Hematopoietic multipotent progenitor cell (in vitro differentiated cells): Measurements from ENCODE around the gene ARHGAP31. TPM values are rescaled to one million over a fixed set of nuclear protein-coding genes. Genes with fewer than 3 reads are reported as not detected.

ENCODE experiments used
- small RNA-seq: library from RNA; depleted of rRNA; stranded (forward); fragments of <200 nt; gene quantifications from one replicate; pipeline ENCODE3, GENCODE V24; 2012
- total RNA-seq: library from RNA; depleted of rRNA; stranded (reverse); fragments of >200 nt; gene quantifications from one replicate; pipeline ENCODE4 v1.2.3, GENCODE V29; 2012

Gene ARHGAP31
- total RNA-seq, 1 donor: 2.4 TPM

Small RNA genes within 50 kb of the gene (small RNA-seq; reads per million reads assigned to genes)
- not detected for gene RNU6-1127P

Other genes with a start within 250 kb of the ARHGAP31 start
- under 0.01 TPM for gene TEX55, start 148.2 kb upstream of the ARHGAP31 start, total RNA-seq
- gene UPK1B, start 120.8 kb upstream of the ARHGAP31 start, total RNA-seq: not detected
- gene B4GALT4, start 53.5 kb upstream of the ARHGAP31 start, total RNA-seq: 4.8 TPM
- 40.7 TPM for gene TMEM39A, start 169.2 kb downstream of the ARHGAP31 start, total RNA-seq
- 12.9 TPM for gene POGLUT1, start 174.6 kb downstream of the ARHGAP31 start, total RNA-seq
- gene TIMMDC1, start 204.2 kb downstream of the ARHGAP31 start, total RNA-seq: 62.7 TPM